ENCODE data around the gene GPR146.

Gene GPR146

DNA sequence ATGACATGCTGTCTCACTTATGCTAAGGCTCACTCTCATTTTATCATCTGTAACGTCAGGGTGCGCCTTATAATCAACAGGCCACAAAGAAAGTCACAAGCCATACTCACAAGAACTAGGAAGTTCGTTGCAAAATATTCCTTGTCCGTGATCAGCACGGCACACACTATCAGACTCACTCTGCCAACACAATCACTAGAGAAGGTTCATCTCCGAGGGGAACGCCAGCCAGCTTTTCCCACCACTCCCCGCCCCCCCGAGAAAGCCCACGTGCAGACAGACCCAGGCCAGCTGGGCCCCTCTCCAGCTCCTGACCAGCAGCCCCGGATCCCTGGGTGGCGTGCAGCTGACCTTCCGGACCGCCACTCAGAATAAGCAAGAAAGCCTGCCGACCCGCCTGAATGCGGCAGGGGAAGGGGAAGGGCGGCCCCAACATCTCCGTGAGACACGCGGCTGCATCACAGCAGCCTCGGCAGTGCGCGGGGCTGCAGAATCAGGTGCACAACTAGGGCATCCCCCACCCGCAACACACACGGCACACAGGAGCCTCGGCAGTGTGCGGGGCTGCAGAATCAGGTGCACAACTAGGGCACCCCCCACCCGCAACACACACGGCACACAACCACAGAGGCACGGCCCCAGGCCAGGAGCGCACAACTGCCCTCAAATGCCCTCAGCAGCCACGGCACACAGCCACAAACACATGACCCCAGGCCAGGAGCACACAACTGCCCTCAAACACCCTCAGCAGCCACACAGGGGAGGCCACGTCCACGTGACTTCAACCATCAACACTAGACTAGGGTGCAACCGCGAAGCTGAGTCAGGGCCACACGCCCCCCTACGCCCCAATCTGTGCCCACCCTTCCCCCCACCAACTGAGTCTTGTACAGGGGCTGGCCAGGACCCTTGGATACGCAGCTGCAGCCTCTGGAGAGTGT lies 2.5 kb upstream of the GPR146 start:
- peak overlapping the region in 1 of 2 experiments; percentile 27 for H3K4ac ChIP-seq (ENCODE audit: low read depth in 1 of 2, low read length in 2 of 2)

DNA sequence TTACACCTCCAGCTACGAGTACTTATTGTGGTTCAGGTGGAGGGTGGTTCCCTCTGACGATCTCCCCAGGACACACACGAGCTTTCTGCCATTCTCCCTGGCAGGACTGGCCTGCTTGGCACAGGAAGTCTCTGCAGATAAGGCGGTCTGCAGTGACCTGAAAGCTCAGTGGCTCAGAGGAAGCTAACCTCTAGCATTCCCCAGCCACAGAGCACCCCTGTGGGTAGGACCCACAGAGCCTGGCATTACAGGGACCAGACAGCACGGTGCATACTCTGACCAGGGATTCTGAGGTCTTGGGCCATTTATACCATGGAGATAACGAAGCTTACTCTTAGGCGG lies 1.9 kb upstream of the GPR146 start:
- Histone ChIP-seq H3K79me1 (replicated peaks; ENCODE audit: low read length, poor library complexity, severe bottlenecking) (peaks cover 19% of the 10 kb centered on the region), H2BK5ac (ENCODE audit: low read depth, low read length, poor library complexity, severe bottlenecking) (no peak overlapping the region), H2BK12ac (ENCODE audit: low read length in 2 of 2) (no peak overlapping the region), H3K4ac (ENCODE audit: low read depth in 1 of 2, low read length in 2 of 2) (peak overlapping the region in 1 of 2 experiments; percentile 25), H3K4me2 (ENCODE audit: low read length, poor library complexity, severe bottlenecking) (no peak overlapping the region), H3K27ac (ENCODE audit: low read length, poor library complexity, severe bottlenecking) (no peak overlapping the region), H2BK120ac (ENCODE audit: low read depth, low read length) (no peak overlapping the region), H2BK15ac (ENCODE audit: low read depth, poor library complexity, severe bottlenecking) (no peak overlapping the region), H3K18ac (ENCODE audit: low read depth in 1 of 2, low read length in 2 of 2) (no peak overlapping the region), H4K91ac (ENCODE audit: low read length) (peak overlapping the region; percentile 1), H3K14ac (ENCODE audit: low read length in 2 of 2) (no peak overlapping the region), H3K23ac (ENCODE audit: low read length in 2 of 2) (no peak overlapping the region), H3K27me3 (ENCODE audit: control insufficient read depth in 1 of 2, insufficient read depth in 1 of 2, low read length in 2 of 2) (no peaks in the 10 kb centered on the region), H3K9ac (ENCODE audit: low read length) (no peak overlapping the region), H2AK5ac (ENCODE audit: low read length, severe bottlenecking) (no peak overlapping the region), H3K9me3 (ENCODE audit: control insufficient read depth, low read length) (no peaks in the 10 kb centered on the region), H4K8ac (ENCODE audit: low read length) (no peak overlapping the region), H3K36me3 (ENCODE audit: control insufficient read depth in 1 of 2, insufficient read depth in 2 of 2, low read depth in 1 of 2, low read length in 2 of 2) (peaks cover 0 to 4% of the 10 kb centered on the region in 2 experiments), H3K4me3 (ENCODE audit: insufficient read depth in 1 of 2, low read depth in 1 of 2, low read length in 2 of 2) (no peak overlapping the region), H2AFZ (ENCODE audit: low read depth, low read length) (no peak overlapping the region), H3K4me1 (ENCODE audit: control insufficient read depth, insufficient read depth, low read depth, low read length) (peaks cover 44% of the 10 kb centered on the region)
- DNase-seq: no peak
- WGBS: 84% methylated on average over 7 of the region's 7 CpGs

More for the DNA sequence above, 2.5 kb upstream of the GPR146 start:
- Histone ChIP-seq H4K8ac (ENCODE audit: low read length) (peak overlapping the region; percentile 19), H4K91ac (ENCODE audit: low read length) (peak overlapping the region; percentile 1), H2BK5ac (ENCODE audit: low read depth, low read length, poor library complexity, severe bottlenecking) (no peak overlapping the region), H3K14ac (ENCODE audit: low read length in 2 of 2) (peak overlapping the region in 1 of 2 experiments; percentile 19), H2BK120ac (ENCODE audit: low read depth, low read length) (no peak overlapping the region), H2BK12ac (ENCODE audit: low read length in 2 of 2) (peak overlapping the region in 1 of 2 experiments; percentile 33), H3K36me3 (ENCODE audit: control insufficient read depth in 1 of 2, insufficient read depth in 2 of 2, low read depth in 1 of 2, low read length in 2 of 2) (peaks cover 0 to 4% of the 10 kb centered on the region in 2 experiments), H2AK5ac (ENCODE audit: low read length, severe bottlenecking) (no peak overlapping the region), H3K4me3 (ENCODE audit: insufficient read depth in 1 of 2, low read depth in 1 of 2, low read length in 2 of 2) (no peak overlapping the region), H3K4me1 (ENCODE audit: control insufficient read depth, insufficient read depth, low read depth, low read length) (peaks cover 42% of the 10 kb centered on the region), H3K18ac (ENCODE audit: low read depth in 1 of 2, low read length in 2 of 2) (peak overlapping the region in 1 of 2 experiments; percentile 58), H3K27ac (ENCODE audit: low read length, poor library complexity, severe bottlenecking) (no peak overlapping the region), H3K79me1 (replicated peaks; ENCODE audit: low read length, poor library complexity, severe bottlenecking) (peaks cover 19% of the 10 kb centered on the region), H3K4me2 (ENCODE audit: low read length, poor library complexity, severe bottlenecking) (no peak overlapping the region), H3K9me3 (ENCODE audit: control insufficient read depth, low read length) (no peaks in the 10 kb centered on the region), H3K27me3 (ENCODE audit: control insufficient read depth in 1 of 2, insufficient read depth in 1 of 2, low read length in 2 of 2) (no peaks in the 10 kb centered on the region), H2AFZ (ENCODE audit: low read depth, low read length) (no peak overlapping the region), H3K23ac (ENCODE audit: low read length in 2 of 2) (no peak overlapping the region), H3K9ac (ENCODE audit: low read length) (no peak overlapping the region), H2BK15ac (ENCODE audit: low read depth, poor library complexity, severe bottlenecking) (peak overlapping the region; percentile 84)
- WGBS: 90% methylated on average over 40 of the region's 40 CpGs
- DNase-seq: no peak

DNA sequence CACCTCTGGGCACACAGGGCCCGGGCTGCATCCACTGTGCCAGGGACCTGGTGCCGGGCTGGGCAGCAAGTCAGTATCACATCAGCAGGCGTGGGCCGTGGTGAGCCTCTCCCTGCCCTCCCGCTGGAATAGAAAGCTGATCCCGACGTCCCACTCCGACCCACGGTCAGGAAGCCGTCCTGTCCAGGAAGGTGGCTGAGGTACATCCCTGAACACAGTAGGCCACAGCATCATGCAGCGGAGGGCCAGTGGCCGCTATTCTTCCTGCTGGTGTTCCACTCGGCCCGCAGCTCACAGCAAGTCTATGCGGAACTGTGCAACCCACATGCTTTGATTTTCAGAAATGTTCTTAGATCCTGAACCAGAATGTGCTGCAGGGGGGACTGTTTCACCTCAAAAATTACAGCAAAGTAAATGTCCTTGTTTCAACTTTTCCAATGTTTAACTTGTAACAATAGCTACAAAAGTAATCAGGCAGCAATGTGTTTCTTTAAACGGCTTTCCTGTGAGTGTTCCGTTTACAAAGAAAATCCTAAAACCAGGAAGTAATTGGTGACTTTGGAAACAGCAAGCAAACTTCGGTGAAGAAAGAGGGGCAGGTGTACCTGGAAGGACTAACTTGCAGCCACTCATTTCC lies 676 bp upstream of the GPR146 start:
- H3K4me2 ChIP-seq (ENCODE audit: low read length, poor library complexity, severe bottlenecking): peak overlapping the region; percentile 74
- 74% methylated on average over 18 of the region's 18 CpGs for WGBS
- H3K27me3 ChIP-seq (ENCODE audit: control insufficient read depth in 1 of 2, insufficient read depth in 1 of 2, low read length in 2 of 2): no peaks in the 10 kb centered on the region
- peak overlapping the region; percentile 58 for H2AK5ac ChIP-seq (ENCODE audit: low read length, severe bottlenecking)
- H4K91ac ChIP-seq (ENCODE audit: low read length): peak overlapping the region; percentile 2
- peak overlapping the region in 1 of 2 experiments; percentile 84 for H3K4ac ChIP-seq (ENCODE audit: low read depth in 1 of 2, low read length in 2 of 2)
- peak overlapping the region; percentile 69 to 94 for H2BK12ac ChIP-seq (ENCODE audit: low read length in 2 of 2)
- H2BK5ac ChIP-seq (ENCODE audit: low read depth, low read length, poor library complexity, severe bottlenecking): no peak overlapping the region
- H3K36me3 ChIP-seq (ENCODE audit: control insufficient read depth in 1 of 2, insufficient read depth in 2 of 2, low read depth in 1 of 2, low read length in 2 of 2): peaks cover 0 to 4% of the 10 kb centered on the region in 2 experiments
- peak overlapping the region in 1 of 2 experiments; percentile 74 for H3K4me3 ChIP-seq (ENCODE audit: insufficient read depth in 1 of 2, low read depth in 1 of 2, low read length in 2 of 2)
- peak overlapping the region; percentile 20 for H4K8ac ChIP-seq (ENCODE audit: low read length)
- H2AFZ ChIP-seq (ENCODE audit: low read depth, low read length): no peak overlapping the region
- H3K23ac ChIP-seq (ENCODE audit: low read length in 2 of 2): peak overlapping the region in 1 of 2 experiments; percentile 30
- H2BK15ac ChIP-seq (ENCODE audit: low read depth, poor library complexity, severe bottlenecking): no peak overlapping the region
- H3K79me1 ChIP-seq (replicated peaks; ENCODE audit: low read length, poor library complexity, severe bottlenecking): peaks cover 24% of the 10 kb centered on the region
- peak overlapping the region; percentile 82 for H3K27ac ChIP-seq (ENCODE audit: low read length, poor library complexity, severe bottlenecking)
- H3K4me1 ChIP-seq (ENCODE audit: control insufficient read depth, insufficient read depth, low read depth, low read length): peaks cover 44% of the 10 kb centered on the region
- H3K14ac ChIP-seq (ENCODE audit: low read length in 2 of 2): peak overlapping the region in 1 of 2 experiments; percentile 95
- peak overlapping the region in 1 of 2 experiments; percentile 95 for H3K18ac ChIP-seq (ENCODE audit: low read depth in 1 of 2, low read length in 2 of 2)
- DNase-seq: no peak
- H3K9ac ChIP-seq (ENCODE audit: low read length): peak overlapping the region; percentile 86
- H3K9me3 ChIP-seq (ENCODE audit: control insufficient read depth, low read length): no peaks in the 10 kb centered on the region
- H2BK120ac ChIP-seq (ENCODE audit: low read depth, low read length): no peak overlapping the region
